Stimulated activated CD4-positive, alpha-beta T cell treated with anti-CD3 and anti-CD28 coated beads, Interleukin-1b, Interleukin-23, amount 100 ng/mL, for 4 hours (primary cell): ENCODE measurements around the gene SMAD6.

Experiments used
- DNase-seq, 2 donors: peaks; one replicate each; pipeline ENCODE4 v3.0.0-alpha.2; 2020; ENCODE audit warnings: low read depth in 2 of 2

Gene SMAD6

DNA sequence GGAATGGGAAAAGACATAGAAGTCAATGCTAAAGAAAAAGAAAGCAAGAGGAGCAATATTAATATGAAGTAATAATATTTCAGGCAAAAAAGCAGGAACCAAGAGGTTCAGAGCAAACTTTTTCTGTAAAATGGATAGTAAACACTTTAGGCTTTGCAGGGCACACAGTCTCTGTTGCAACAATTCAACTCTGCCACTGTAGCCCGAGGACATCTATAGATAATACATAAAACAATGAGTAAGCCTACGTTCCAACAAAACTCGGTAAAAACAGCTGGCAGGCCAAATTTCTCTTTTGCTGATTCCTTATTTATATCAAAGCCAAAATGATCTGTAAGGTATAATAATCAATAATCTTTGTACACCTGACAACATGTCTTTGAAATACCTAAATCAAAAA, 56.8 kb downstream of the SMAD6 start:
- DNase-seq = no peak

DNA sequence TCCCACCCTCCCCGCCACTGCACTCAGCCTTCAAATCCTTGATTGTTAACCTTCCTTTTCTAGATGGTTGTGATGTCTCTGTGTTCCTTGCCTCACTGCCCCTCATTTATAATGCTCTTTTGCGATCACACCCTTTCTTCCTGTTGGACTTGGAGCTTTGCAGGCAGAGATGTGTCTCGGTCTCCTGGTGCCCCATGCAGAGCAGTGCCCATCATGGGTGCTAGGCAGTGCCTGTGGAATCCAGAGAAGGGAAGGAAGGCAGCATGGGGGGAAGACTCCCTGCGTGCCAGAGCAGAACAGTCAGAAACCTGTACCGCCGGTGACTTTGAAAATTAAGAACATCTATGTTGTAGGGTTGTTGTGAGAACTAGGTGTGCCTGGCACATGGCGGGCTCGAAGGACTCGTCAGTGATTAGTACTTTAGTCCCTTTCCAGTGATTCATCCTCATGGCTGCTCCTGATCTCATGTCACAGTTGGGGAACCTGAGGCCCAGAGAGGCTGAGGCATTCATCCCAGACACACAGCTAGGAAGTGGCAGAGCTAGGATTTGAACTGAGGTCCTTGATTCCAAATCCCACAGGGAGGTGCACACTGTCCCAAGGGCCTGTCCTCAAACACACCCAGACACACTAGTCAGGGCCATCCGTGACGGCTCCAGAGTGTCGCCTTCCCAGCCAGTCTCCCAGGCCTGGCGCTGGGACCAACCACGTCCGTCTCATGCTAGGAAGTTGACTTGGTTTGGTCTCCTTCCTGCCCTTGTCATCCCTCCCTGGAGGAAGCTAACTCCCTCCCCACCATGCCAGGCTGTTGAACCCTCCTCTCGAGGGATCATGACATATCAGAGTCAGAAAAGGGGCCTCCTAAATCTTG, 58.3 kb downstream of the SMAD6 start:
- DNase-seq = no peak

DNA sequence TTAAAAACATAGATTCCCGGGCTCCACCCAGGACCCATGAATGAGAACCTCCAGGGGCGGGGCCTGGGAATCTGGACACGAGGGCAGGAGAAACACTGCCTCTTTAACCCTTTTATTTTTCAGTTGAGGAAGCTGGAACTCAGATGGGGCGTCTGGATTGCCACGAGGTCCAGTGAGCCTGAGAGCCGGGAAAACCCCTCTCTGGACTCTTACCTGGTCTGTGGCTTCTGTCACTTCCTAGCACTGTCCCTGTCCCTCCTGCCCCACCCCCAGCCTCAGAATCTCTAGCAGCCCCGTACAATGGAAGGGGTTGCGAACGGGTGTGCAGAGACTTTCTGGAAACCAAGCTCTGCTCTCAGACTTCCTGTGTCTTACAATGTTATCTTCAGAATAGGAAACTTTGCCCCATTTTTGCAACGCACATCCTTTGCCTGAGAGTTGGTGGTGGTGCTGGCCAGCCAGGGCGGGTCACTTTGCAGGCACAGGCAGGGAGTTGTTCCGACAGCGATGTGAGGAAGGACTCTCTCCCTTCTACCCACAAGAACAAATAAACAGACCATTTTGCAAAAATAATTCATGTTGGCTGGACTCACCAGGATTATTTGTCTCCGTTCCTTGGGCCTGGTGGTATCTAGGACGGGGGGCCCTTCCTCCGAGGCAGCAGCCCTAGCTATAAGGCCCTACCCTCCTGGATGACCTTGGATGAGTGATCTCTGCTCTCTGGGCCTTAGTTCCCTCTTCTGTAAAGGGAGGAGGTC, 59.1 kb downstream of the SMAD6 start:
- DNase-seq = no peak

DNA sequence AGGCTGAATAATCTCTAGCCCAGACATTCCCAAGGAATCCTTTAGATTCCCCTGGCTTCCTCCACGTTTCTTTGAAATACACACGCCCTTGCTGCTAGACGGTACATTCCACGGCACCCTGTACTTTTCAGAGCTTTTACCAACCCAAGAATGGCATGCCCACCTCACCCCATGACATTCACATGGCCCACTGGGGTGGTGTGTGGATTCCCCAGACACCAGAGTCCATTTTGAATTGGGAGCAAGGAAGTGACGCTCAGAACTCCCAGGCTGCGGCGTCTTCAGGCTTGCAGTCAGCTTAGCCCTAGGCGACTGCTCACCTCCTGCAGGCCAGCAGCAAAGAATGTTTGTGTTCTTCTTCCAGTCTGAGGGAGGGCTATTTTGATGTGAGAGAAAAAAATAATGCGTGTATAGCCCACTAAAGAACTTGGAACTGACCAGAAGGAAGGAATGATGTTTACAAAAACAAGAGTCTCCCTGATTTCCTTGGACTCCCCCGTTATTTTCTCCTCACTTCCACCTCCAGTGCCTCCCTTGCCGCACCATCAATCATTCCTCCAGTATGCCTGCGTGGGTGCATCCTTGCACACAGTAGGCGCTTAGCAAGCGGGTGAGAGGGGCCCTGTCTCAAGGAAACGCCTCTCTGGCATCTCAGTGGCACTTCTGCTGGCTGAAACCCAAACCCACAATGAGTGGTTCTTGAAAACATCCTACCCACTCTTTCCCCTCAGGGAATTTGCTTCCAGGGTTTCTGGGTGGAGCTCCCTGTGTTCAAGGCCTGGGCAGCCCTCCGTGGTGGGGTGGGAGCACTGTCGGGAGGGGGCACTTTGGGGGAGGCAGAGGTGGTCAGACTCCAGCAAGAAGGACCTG, 59.9 kb downstream of the SMAD6 start:
- DNase-seq = no peak

DNA sequence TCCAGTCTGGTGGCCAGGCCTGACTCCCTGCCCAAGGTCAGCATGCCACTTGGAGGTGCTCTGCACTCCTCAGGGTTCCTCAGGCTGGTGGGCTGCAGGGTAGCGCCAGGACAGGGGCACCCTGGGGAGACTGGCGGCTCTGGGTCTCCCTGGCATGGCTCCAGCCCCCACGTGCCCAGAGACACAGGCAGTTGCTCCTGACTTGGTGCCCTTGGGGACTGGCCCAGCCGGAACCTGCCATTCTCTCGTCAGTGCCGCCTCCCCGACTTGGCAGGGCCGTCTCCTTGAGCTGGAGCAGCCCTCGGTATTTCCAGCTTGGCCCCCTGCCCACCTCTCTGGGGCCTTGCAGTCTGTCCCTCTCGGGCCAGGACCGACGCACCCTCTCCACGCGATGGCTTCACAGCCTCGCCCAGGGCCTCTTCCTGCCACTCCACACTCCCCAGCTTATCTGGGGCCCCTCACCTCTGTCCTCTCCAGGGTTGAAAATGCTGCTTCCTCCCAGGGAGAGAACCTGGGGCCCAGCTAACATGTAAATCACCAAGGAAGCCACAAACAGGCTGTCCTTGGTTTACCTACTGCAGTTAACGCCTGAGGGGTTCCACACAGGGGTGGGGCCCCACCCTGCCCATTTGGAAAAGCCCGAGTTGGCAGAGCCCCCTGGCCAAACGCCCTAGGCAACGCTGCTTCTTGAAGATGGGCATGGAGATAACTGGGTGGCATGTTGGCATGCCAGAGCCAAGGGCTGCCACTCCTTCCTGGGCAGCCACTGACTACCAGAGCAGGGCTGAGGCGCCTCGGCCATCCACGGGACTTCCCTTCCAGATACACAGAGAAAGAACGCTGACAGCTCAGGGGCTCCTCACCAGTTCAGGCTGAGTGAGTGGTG, 61.4 kb downstream of the SMAD6 start:
- no peak for DNase-seq

DNA sequence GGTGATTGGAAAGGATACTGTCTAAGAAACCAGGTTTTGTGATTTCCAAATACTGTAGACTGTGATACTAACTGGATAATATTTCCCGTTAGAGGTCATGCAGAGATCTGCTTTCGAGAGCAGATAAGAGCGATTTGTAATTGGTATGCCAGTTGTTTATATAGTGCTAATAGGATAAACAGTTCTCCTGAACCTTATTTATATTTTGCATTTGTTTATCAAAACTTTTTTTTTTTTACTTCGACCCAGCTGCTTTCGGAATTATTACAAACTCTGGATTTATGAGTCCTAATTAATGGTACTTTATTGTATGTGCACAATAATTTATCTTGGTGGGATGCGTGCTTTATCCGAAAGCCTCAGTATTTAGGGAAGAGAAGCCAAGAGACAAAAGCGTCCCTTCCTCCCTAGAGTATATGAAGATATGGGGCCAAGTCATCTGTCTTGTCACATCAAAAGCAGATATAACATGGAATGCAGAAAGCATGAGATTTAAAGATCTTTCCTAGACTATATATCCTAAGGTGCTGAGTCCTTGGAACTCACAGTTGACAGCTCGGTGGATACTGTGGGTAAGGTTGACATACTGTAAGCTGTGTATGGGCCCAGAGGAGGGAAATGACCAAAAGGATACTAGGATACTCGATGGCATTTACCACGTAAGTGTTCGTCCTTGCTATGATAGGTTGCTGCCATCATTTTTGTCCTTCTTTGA, 62.2 kb downstream of the SMAD6 start:
- DNase-seq = no peak

DNA sequence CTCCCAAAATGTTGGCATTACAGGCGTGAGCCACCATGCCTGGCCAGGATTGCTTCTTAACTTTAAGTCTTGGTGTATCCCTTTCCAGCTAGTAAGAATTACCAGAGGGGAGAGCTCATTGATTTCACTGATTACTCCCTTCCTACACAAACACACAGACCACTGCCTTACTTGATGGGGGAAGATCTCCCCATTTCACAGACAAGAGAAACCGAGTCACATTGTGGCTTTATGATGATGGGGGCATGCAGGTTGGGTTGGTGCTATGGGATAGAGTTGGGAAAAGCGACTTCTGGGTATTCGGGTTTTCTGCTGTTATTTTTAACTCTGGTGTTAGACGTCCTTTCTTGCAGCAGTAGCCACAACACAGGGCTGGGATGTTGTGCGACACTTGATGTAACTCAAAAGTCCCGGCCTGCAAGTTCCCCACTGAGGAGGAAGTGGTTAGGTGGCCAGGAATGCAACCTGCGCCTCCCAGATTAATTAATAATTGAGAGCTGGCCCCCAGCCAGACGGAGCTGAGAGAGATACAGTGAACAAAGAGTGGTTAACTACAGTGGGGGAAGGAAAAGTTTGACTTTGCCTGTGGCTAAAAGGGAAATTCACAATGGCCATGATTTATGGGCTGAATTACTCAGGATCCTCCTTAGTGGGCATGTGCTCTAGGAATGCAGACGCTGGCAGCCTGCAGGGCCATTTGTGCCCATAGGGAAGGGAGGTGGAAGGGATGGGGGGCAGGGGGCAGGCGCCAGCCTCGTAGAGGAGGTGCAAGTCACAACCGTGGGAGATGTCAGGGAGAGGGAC, 63.6 kb downstream of the SMAD6 start:
- DNase-seq = no peak

DNA sequence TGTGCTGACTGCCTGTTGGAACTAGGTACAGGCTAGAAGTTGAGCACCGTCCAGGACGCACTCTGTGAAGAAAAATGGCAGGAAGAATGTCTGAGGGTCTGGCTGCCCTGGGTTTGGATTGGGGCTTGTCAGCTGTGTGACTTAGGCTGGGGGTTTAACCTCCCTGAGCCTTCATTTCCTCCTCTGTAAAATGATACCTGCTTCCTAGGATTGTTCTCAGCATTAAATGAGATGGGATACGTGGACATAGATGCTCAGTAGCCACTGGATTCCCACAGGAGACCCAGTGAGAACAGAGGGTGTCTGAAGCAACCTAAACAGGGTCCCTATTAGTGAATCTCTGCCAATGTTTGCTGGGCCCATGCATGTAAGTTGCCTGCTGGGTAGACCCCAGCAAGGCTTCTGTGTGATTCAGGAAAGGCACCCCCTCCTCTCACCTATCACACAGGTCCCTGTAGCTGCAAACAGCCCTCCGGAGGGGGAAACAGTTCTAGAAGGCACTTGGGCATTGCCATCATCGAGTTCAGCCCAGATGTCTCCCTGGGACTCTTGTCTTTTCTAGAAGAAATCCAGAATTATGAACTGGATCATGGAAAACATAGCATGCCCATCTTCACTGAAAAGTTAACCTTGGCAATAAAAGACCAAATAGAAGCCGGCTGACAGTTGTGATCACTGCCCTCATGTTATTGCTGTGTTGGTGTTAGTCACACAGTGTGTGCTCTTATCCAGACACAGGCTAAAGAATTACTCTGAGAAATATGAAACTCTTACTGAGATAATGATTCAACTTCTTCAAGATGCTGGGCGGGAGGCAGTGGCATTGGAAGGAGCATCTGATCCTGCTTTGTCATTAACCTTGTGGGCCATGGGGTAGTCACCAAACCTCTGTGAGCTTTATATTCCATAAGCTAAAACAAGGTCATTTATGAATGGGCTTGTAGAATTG, 64.5 kb downstream of the SMAD6 start:
- no peak for DNase-seq

DNA sequence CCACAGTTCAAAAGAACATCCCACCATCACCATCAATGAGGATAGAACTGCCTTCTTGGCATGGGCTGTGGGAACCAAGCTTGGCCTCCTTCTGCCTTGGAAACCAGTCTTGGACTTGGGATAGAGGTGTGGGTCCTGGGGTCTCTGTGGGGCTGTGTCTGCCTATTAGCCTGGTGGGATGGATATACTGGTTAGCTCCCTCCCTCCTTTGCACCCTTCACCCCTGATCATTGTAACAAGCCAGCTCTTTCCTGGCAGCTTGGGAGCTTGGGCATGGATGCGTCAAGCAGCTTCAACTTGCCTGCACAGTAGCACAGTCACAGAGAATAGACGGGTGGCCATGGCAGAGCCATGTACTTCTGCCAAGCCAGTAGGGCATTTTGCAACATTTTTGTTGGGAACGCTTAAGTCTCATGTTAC, 65.2 kb downstream of the SMAD6 start:
- DNase-seq = no peak

DNA sequence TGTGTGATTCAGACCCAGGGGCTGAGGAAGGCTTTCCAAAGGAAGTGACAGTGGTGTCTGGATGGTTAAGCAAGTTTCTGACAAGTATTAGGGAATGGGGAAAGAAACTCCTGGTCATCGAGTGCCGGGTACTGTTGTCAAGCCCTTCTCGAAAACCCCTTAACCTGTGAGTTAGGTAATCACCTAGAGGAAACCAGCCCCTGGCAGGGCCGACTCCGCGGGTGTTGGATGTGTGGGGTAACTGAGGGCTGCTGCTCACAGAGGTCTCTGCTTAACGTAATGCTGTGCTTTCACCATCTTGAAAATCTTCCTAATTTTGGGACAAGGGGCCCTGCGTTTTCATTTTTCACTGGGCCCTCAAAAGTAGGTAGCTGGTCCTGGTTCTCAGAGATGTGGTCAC, 67.0 kb downstream of the SMAD6 start:
- no peak for DNase-seq

DNA sequence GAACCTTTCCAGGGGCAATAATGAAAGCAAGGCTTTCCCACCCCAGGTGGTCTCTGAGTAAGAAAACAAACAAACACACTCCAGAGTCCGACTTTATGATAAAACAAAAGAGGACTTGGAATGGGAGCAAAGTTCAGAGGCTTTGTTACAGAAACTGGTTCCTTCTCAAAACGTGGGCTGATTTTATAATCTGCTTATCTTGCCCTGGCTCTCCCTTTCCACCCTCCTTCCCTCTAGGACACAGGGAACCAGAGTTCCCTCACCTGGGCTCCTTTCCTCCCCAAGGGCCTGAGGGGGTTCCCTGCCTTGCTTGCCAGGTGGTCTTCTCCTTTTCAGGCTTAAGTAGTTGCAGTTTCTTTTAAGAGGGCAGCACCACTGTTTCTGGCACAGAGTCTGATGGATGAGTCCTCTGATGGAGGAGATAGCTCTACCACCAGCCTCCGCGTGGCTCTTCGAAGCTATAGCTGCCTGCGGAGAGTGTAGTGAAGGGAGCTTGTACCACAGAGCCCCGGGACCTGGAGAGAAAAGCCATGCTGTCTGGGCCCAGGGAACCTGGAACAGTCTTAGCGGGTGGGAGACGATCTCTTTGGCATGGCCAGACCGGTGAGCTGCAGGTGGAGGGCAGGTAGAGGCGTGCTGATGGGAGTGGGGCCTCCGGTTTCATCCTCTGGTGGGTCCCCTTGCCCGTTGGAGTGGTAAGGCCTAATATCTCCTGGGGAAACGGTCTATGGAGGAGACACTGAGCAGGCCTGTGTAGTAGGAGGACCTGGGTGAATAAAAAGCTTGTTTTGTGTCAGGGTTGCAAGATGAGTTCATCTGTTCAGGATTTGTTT, 68.7 kb downstream of the SMAD6 start:
- no peak for DNase-seq

DNA sequence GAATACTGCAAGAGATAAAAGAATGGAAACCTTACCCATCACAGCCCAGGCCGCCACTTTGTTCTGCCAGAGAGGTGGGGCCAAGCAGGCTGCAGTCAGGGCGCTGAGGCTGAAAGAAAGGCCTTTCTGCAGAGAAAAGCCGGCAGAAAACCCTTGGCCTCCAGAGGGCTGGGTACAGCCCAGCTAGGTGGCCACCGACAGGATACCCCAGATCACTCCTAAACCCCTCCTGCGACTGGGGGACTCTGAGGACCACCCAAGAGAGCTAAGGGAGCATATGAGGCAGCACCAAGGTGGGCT, 69.3 kb downstream of the SMAD6 start:
- DNase-seq = no peak

DNA sequence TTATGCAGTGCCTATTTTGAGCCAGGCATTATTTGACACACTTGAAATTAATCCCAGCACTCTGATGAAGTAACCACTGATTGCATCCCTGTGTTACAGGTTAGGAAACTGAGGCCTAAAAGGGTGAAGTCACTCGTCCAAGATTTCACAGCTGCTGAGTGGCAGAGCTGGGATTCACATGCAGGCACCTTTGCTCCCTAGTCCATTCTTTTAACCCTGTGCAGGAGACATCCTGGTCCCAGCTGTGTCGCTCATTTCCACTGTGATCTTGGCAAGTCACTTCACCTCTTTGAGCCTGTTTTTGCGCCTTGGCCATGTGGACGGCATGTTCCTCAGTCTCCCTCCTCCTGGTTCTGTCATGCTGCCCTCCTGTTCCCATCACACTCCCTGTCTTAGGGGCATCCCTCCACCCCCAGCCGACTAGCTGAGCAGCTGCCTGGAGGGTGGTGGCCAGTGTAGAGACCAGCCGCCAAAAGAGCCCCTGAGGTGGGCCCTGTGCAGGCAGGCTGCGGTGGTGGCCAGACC, 70.6 kb downstream of the SMAD6 start:
- DNase-seq = no peak

DNA sequence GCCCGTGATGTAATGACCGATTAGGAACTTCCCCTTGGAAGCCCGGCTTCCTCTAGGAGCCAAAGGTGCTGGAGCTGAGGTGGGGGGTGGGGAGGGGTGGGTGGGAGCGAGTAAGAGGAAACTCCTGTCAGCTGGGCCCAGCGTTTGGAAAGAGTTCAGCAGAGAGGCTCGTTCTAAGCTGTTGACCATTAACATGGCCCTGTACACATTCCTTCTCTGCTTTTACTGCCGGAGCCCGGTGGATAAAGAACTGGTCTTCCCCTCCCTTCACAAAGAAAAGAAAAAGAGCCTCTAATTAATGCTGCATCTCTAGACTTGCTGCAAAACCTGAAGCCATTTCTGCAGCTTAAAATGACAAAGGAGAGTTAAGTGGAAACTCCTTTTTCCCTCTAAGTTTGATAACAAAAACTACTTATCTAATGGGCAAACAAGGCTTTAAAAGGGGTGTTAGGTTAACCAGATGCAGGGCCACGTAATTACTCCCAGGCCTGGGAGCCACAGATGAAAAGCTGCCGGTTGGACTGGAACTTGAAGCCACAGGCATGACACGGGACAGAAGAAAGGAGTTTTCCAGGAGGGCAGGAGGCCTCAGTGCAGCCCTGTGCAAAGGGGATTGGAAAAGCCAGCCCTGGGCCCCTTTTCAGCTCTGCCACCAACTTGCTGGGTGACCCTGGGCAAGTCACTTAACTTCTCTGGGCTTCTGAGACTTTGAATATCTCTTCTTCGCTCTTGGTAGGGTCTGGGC, 71.3 kb downstream of the SMAD6 start:
- no peak for DNase-seq

DNA sequence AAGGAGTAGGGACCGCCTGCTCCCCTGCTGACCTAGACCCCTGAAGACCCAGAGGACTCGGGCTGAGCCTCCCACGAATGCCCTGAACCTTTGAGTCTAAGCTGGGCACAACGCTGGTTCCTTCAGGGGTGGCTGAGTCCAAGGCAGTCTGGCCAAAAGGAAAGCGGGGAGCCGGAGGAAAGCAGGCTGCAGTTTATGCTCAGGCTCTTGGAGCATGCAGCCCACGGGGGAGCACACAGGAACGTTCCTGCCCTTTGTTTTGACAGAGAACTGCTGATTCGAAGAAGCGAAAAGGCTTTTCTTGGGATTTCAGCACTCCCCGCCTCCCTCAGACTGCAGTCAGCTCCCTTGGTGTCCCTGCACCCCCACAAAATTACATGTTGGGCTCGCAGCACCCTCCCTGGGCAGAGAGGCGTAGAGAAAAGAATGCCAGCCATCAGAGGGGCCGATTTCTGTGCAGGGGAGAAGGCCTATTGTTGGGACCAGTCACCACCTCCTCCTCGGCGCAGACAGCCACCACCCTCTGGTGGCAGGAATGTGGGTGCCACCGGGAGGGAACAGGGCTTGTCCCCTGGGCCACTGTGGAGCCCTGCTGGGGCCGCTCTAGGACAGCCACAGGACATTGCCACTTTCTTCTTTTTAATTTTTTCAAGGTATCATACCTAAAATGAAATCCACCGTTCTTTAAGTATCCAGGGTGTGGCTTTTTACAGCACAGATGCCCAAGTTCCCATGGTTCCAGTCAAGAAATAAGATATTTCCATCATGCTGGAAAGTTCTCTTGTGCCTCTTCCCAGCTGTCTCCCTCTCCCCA, 72.2 kb downstream of the SMAD6 start:
- peak; percentile 15 to 34 for DNase-seq
